ENCODE results near the gene CACHD1. TPM values are rescaled to one million over a fixed set of nuclear protein-coding genes. Genes with fewer than 3 reads are reported as not detected.

Gene CACHD1
- polyA plus RNA-seq, 1 donor from 2014 or later = 12.7 TPM

- peak overlapping the region; percentile 49 for H2AFZ ChIP-seq (ENCODE audit: low read depth, low read length)
- peak overlapping the region; percentile 69 for H3K9ac ChIP-seq (ENCODE audit: low read length)
- H3K36me3 ChIP-seq (ENCODE audit: insufficient read depth, low read length) = no peaks in the 10 kb centered on the region
- H3K4me2 ChIP-seq (ENCODE audit: low read length) = peak overlapping the region; percentile 59
- no peaks in the 10 kb centered on the region for H3K9me2 ChIP-seq (ENCODE audit: insufficient read depth, low read length)
- H4K20me1 ChIP-seq (ENCODE audit: insufficient read depth) = no peaks in the 10 kb centered on the region
- peak overlapping the region; percentile 88 for H3K4me3 ChIP-seq (ENCODE audit: low read length)
- H3F3A ChIP-seq (ENCODE audit: insufficient read depth, low read length, poor library complexity, severe bottlenecking) = peaks cover 5% of the 10 kb centered on the region
- no peaks in the 10 kb centered on the region for H3K27me3 ChIP-seq (ENCODE audit: insufficient read depth, low read depth, low read length)
- H3K9me3 ChIP-seq (ENCODE audit: low read length) = no peaks in the 10 kb centered on the region
- peak overlapping the region; percentile 17 for H3K27ac ChIP-seq (ENCODE audit: low read length)
- TF ChIP-seq RAD21 (conservative IDR thresholded peaks at IDR 0.05) (no peak), EP300 (conservative IDR thresholded peaks at IDR 0.05; ENCODE audit: poor library complexity, severe bottlenecking) (no peak), REST (IDR thresholded peaks at IDR 0.05; ENCODE audit: borderline replicate concordance) (no peak), SMC3 (conservative IDR thresholded peaks at IDR 0.05; ENCODE audit: poor library complexity) (no peak), EZH2 (IDR thresholded peaks at IDR 0.05; ENCODE audit: borderline replicate concordance, insufficient read depth, low read length, poor library complexity, severe bottlenecking) (no peak), CTCF (IDR thresholded peaks at IDR 0.05; ENCODE audit: poor library complexity, severe bottlenecking) (no peak), MXI1 (conservative IDR thresholded peaks at IDR 0.05; ENCODE audit: poor library complexity, severe bottlenecking) (no peak), TAF1 (IDR thresholded peaks at IDR 0.05; ENCODE audit: low read depth) (no peak)
- H3K79me2 ChIP-seq (replicated peaks; ENCODE audit: insufficient read depth, low read length) = peaks cover 28% of the 10 kb centered on the region
These were observed 583 bp upstream of the CACHD1 start for GRCh38 chr1:64469116-64469976.

GRCh38 chr1:64470665-64471217 lies 812 bp downstream of the CACHD1 start:
- H3K9me3 ChIP-seq (ENCODE audit: low read length) = no peaks in the 10 kb centered on the region
- H4K20me1 ChIP-seq (ENCODE audit: insufficient read depth) = no peaks in the 10 kb centered on the region
- H3K27me3 ChIP-seq (ENCODE audit: insufficient read depth, low read depth, low read length) = no peaks in the 10 kb centered on the region
- H3K36me3 ChIP-seq (ENCODE audit: insufficient read depth, low read length) = no peaks in the 10 kb centered on the region
- peak overlapping the region; percentile 69 for H3K9ac ChIP-seq (ENCODE audit: low read length)
- H3K27ac ChIP-seq (ENCODE audit: low read length) = no peak overlapping the region
- H3K4me3 ChIP-seq (ENCODE audit: low read length) = peak overlapping the region; percentile 88
- peaks cover 37% of the 10 kb centered on the region for H3K79me2 ChIP-seq (replicated peaks; ENCODE audit: insufficient read depth, low read length)
- H3F3A ChIP-seq (ENCODE audit: insufficient read depth, low read length, poor library complexity, severe bottlenecking) = peaks cover 5% of the 10 kb centered on the region
- peak overlapping the region; percentile 87 for H3K4me2 ChIP-seq (ENCODE audit: low read length)
- H2AFZ ChIP-seq (ENCODE audit: low read depth, low read length) = peak overlapping the region; percentile 67
- no peak for TF ChIP-seq SMC3 (conservative IDR thresholded peaks at IDR 0.05; ENCODE audit: poor library complexity)
- TF ChIP-seq POLR2AphosphoS5 (IDR thresholded peaks at IDR 0.05) = no peak
- TF ChIP-seq EP300 (conservative IDR thresholded peaks at IDR 0.05; ENCODE audit: poor library complexity, severe bottlenecking) = no peak
- no peak for TF ChIP-seq TAF1 (IDR thresholded peaks at IDR 0.05; ENCODE audit: low read depth)
- TF ChIP-seq RAD21 (conservative IDR thresholded peaks at IDR 0.05) = no peak
- no peak for TF ChIP-seq EZH2 (IDR thresholded peaks at IDR 0.05; ENCODE audit: borderline replicate concordance, insufficient read depth, low read length, poor library complexity, severe bottlenecking)
- TF ChIP-seq MXI1 (conservative IDR thresholded peaks at IDR 0.05; ENCODE audit: poor library complexity, severe bottlenecking) = no peak
- no peak for TF ChIP-seq CTCF (IDR thresholded peaks at IDR 0.05; ENCODE audit: poor library complexity, severe bottlenecking)
- no peak for TF ChIP-seq REST (IDR thresholded peaks at IDR 0.05; ENCODE audit: borderline replicate concordance)
- H3K9me2 ChIP-seq (ENCODE audit: insufficient read depth, low read length) = no peaks in the 10 kb centered on the region

Data from neural cell (in vitro differentiated cells).